ENCODE measurements around the gene PSMD8. TPM values are rescaled to one million over a fixed set of nuclear protein-coding genes. Genes with fewer than 3 reads are reported as not detected.

Gene PSMD8
- total and polyA plus RNA-seq, 2 donors (not counting 3 experiments of a cell fraction or from before 2014, with no cell fraction given), result 203 to 543 TPM

- H4K20me1 ChIP-seq (replicated peaks; ENCODE audit: control insufficient read depth, extremely low read depth, insufficient read depth, low read length), result no peaks in the 10 kb centered on the region
- no peak overlapping the region for H3K4me2 ChIP-seq (ENCODE audit: insufficient read depth, low read length)
- peaks cover 14% of the 10 kb centered on the region for H3K4me1 ChIP-seq (ENCODE audit: control insufficient read depth, extremely low read depth, insufficient read depth, low read length)
- intact Hi-C loops (cut with micrococcal nuclease) (no loop called here), dilution Hi-C loops (cut with MboI; ENCODE audit: extremely low pct_ligation_motif_present, low sequenced_read_pairs) (no loop called here)
- H3K36me3 ChIP-seq (ENCODE audit: control insufficient read depth in 2 of 2, extremely low read depth in 1 of 2, insufficient read depth in 2 of 2, low read length in 2 of 2), result peaks cover 12 to 42% of the 10 kb centered on the region in 2 experiments
- no peak overlapping the region for H2AFZ ChIP-seq (ENCODE audit: low read depth, low read length)
- BruUV-seq (replicated peaks), result no TSS peak
- ChIA-PET CTCF (interaction anchor here (1.1 kb wide), 1 partner anchor 9 kb away, joined by 4 read pairs; the partner anchor contains the start of gene GGN), POLR2A (no interaction called here)
- no peaks in the 10 kb centered on the region for H3K27me3 ChIP-seq (ENCODE audit: control insufficient read depth in 2 of 2, insufficient read depth in 2 of 2, low read length in 2 of 2)
- H3K9me1 ChIP-seq (replicated peaks; ENCODE audit: control insufficient read depth, extremely low read depth, insufficient read depth, low read length), result no peaks in the 10 kb centered on the region
- H3K27ac ChIP-seq (ENCODE audit: insufficient read depth, low read depth, low read length), result no peak overlapping the region
- no peak overlapping the region for H3K9ac ChIP-seq (replicated peaks; ENCODE audit: extremely low read depth, insufficient read depth, low read length)
- no peak overlapping the region for H3K4me3 ChIP-seq (replicated peaks in 1 of 3; ENCODE audit: insufficient read depth in 1 of 3, low read depth in 1 of 3, low read length in 3 of 3)
- no peak for TF ChIP-seq POLR2AphosphoS5 (IDR thresholded peaks at IDR 0.05; ENCODE audit: insufficient read depth, low read depth, low read length)
- no peak for TF ChIP-seq MYC (IDR thresholded peaks at IDR 0.05; ENCODE audit: low read depth, low read length)
- H3K79me2 ChIP-seq (ENCODE audit: control insufficient read depth, insufficient read depth, low read length), result peaks cover 27% of the 10 kb centered on the region
- DNase-seq (ENCODE audit: low read depth, low spot score) (no peak), FAIRE-seq (no peak)
- H3K9me3 ChIP-seq (replicated peaks; ENCODE audit: control insufficient read depth, insufficient read depth, low read length), result no peaks in the 10 kb centered on the region
These were observed 4.5 kb downstream of the PSMD8 start for GRCh38 chr19:38378866-38379265.

DNA sequence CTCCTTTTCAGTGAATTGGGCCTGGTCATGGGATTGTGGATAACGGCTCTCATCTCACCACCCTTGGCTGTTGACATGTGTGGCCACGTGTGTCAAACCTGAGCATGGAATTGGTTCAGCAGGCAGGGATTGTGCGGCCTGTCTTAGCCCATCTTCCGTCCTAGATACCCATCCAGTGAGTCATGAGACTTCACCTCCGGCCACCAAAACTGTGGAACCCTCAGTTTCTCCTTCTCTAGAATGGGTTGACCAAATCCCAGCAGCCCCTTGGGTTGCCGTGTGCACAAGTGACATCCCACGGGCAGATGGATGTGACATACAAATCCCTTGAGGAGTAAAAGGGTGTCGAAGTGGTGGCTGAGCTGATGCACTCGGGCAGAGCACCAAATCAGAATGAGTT is 6.8 kb downstream of the PSMD8 start:
- no peak for TF ChIP-seq MYC (IDR thresholded peaks at IDR 0.05; ENCODE audit: low read depth, low read length)
- no peak overlapping the region for H3K9ac ChIP-seq (replicated peaks; ENCODE audit: extremely low read depth, insufficient read depth, low read length)
- ChIA-PET POLR2A (no interaction called here), CTCF (no interaction called here)
- FAIRE-seq, result no peak
- H3K36me3 ChIP-seq (ENCODE audit: control insufficient read depth in 2 of 2, extremely low read depth in 1 of 2, insufficient read depth in 2 of 2, low read length in 2 of 2), result peaks cover 12 to 42% of the 10 kb centered on the region in 2 experiments
- no peaks in the 10 kb centered on the region for H3K9me1 ChIP-seq (replicated peaks; ENCODE audit: control insufficient read depth, extremely low read depth, insufficient read depth, low read length)
- dilution Hi-C loops (cut with MboI; ENCODE audit: extremely low pct_ligation_motif_present, low sequenced_read_pairs), result no loop called here
- no peak overlapping the region for H3K4me2 ChIP-seq (ENCODE audit: insufficient read depth, low read length)
- H3K79me2 ChIP-seq (ENCODE audit: control insufficient read depth, insufficient read depth, low read length), result peaks cover 14% of the 10 kb centered on the region
- H2AFZ ChIP-seq (ENCODE audit: low read depth, low read length), result no peak overlapping the region
- H3K27ac ChIP-seq (ENCODE audit: insufficient read depth, low read depth, low read length), result no peak overlapping the region
- BruUV-seq (replicated peaks), result no TSS peak
- no peaks in the 10 kb centered on the region for H3K9me3 ChIP-seq (replicated peaks; ENCODE audit: control insufficient read depth, insufficient read depth, low read length)
- peaks cover 3% of the 10 kb centered on the region for H3K4me1 ChIP-seq (ENCODE audit: control insufficient read depth, extremely low read depth, insufficient read depth, low read length)
- H4K20me1 ChIP-seq (replicated peaks; ENCODE audit: control insufficient read depth, extremely low read depth, insufficient read depth, low read length), result no peaks in the 10 kb centered on the region
- no peak for DNase-seq (ENCODE audit: low read depth, low spot score)
- no peaks in the 10 kb centered on the region for H3K27me3 ChIP-seq (ENCODE audit: control insufficient read depth in 2 of 2, insufficient read depth in 2 of 2, low read length in 2 of 2)
- intact Hi-C loops (cut with micrococcal nuclease), result no loop called here
- no peak overlapping the region for H3K4me3 ChIP-seq (replicated peaks in 1 of 3; ENCODE audit: insufficient read depth in 1 of 3, low read depth in 1 of 3, low read length in 3 of 3)
